Neuron (in vitro differentiated cells): Measurements from ENCODE around the gene F2.

Experiments used
- H2AFZ ChIP-seq: one replicate; pipeline ENCODE4 v1.6.1; 2013; ENCODE audit warnings: low read depth, mild to moderate bottlenecking, inconsistent platforms, low read length, moderate library complexity
- H3K27me3 ChIP-seq: one replicate; pipeline ENCODE4 v1.6.1; 2013; ENCODE audit warnings: low read length; ENCODE audit not compliant: insufficient read depth
- H3K36me3 ChIP-seq: one replicate; pipeline ENCODE4 v1.6.1; 2013; ENCODE audit warnings: low read length; ENCODE audit not compliant: insufficient read depth
- H3K4me1 ChIP-seq: one replicate; pipeline ENCODE4 v1.6.1; 2013; ENCODE audit warnings: low read length; ENCODE audit not compliant: insufficient read depth
- H3K4me3 ChIP-seq: 2 replicates; pipeline ENCODE4 v1.5.1; 2013; ENCODE audit warnings: mild to moderate bottlenecking, low read length, moderate library complexity
- H3K9me3 ChIP-seq: one replicate; pipeline ENCODE4 v1.6.1; 2013; ENCODE audit warnings: low read length

The F2 gene

GRCh38 chr11:46678741-46679130, 40.3 kb upstream of the F2 start:
- Histone ChIP-seq H3K9me3 (no peaks in the 10 kb centered on the region), H3K36me3 (peaks cover 38% of the 10 kb centered on the region), H3K4me3 (no peak overlapping the region), H3K27me3 (no peaks in the 10 kb centered on the region), H2AFZ (no peak overlapping the region), H3K4me1 (no peaks in the 10 kb centered on the region)

GRCh38 chr11:46679241-46680163, 39.5 kb upstream of the F2 start:
- Histone ChIP-seq H3K9me3 (no peaks in the 10 kb centered on the region), H3K4me3 (no peak overlapping the region), H3K4me1 (no peaks in the 10 kb centered on the region), H2AFZ (no peak overlapping the region), H3K36me3 (peaks cover 37% of the 10 kb centered on the region), H3K27me3 (no peaks in the 10 kb centered on the region)

- Histone ChIP-seq H3K9me3 (no peaks in the 10 kb centered on the region), H3K4me3 (no peak overlapping the region), H2AFZ (no peak overlapping the region), H3K27me3 (no peaks in the 10 kb centered on the region), H3K36me3 (peaks cover 37% of the 10 kb centered on the region), H3K4me1 (no peaks in the 10 kb centered on the region)
Measured at GRCh38 chr11:46680164-46680760, 38.8 kb upstream of the F2 start.

- no peaks in the 10 kb centered on the region for H3K9me3 ChIP-seq
- H3K27me3 ChIP-seq, result no peaks in the 10 kb centered on the region
- no peak overlapping the region for H3K4me3 ChIP-seq
- H3K36me3 ChIP-seq, result peaks cover 40% of the 10 kb centered on the region
- no peak overlapping the region for H2AFZ ChIP-seq
- no peaks in the 10 kb centered on the region for H3K4me1 ChIP-seq
Measured at GRCh38 chr11:46680815-46681214, 38.2 kb upstream of the F2 start.

DNA sequence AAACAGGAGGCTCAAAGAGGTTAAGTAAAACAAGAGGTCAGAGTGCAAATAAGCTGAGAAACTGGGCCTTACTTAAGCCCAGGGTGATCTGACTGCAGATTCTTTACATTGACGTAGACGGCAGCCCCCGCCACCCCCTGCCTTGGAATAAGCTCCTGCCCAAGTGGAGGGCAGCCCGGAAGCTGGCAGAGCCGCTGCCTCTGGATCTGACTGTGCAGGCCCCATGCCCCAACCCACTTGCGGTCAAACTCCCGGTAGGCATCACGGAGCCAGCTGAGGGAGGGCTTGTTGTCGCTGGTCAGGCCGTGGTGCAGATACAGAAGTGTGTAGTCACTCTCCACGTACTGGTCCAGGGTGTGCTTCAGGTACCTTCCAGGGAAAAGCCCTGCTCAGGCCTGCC, 37.2 kb upstream of the F2 start:
- Histone ChIP-seq H3K4me3 (no peak overlapping the region), H3K36me3 (peaks cover 45% of the 10 kb centered on the region), H2AFZ (no peak overlapping the region), H3K9me3 (no peaks in the 10 kb centered on the region), H3K27me3 (no peaks in the 10 kb centered on the region), H3K4me1 (no peaks in the 10 kb centered on the region)

DNA sequence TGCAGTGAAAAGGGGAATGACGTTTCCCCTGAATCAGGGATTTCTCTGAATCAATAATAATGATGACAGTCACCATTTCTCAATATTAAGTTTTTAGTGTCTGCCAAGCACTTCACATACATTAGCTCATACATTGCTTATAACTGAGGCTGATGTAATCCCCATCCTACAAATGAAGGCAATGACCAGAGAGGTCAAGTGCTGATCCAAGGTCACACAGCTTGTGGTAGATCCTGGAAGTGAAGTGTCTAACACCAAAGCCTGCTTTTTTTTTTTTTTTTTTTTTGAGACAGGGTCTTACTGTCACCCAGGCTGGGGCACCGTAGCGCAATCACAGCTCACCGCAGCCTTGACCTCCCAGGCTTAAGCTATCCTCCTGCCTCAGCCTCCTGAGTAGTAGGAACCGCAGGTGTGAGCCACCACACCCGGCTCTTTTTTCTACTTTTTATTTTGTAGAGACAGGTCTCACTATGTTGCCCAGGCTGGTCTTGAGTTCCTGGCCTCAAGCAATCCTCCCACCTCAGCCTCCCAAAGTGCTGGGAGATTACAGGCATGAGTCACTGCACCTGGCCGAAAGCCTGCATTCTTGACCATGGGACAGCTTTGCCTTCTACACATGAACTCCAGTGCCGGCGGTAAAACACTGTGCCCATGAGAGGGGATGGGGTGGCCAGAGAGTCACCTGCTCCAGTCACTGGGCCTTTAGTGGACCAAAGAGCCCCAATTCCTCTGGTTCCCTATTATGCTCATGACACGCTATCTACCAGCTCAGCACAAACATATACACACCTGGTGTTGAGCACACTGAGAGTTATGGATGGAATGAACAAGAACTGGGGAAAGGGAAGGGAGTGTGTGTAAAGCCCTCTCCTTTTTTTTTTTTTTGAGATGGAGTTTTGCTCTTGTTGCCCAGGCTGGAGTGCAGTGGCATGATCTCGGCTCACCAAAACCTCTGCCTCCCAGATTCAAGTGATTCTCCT, 36.0 kb upstream of the F2 start:
- H3K36me3 ChIP-seq, result peaks cover 55% of the 10 kb centered on the region
- no peak overlapping the region for H2AFZ ChIP-seq
- H3K4me3 ChIP-seq, result no peak overlapping the region
- H3K9me3 ChIP-seq, result no peaks in the 10 kb centered on the region
- no peaks in the 10 kb centered on the region for H3K4me1 ChIP-seq
- no peaks in the 10 kb centered on the region for H3K27me3 ChIP-seq

GRCh38 chr11:46684367-46684766, 34.6 kb upstream of the F2 start:
- H3K36me3 ChIP-seq, result peaks cover 45% of the 10 kb centered on the region

DNA sequence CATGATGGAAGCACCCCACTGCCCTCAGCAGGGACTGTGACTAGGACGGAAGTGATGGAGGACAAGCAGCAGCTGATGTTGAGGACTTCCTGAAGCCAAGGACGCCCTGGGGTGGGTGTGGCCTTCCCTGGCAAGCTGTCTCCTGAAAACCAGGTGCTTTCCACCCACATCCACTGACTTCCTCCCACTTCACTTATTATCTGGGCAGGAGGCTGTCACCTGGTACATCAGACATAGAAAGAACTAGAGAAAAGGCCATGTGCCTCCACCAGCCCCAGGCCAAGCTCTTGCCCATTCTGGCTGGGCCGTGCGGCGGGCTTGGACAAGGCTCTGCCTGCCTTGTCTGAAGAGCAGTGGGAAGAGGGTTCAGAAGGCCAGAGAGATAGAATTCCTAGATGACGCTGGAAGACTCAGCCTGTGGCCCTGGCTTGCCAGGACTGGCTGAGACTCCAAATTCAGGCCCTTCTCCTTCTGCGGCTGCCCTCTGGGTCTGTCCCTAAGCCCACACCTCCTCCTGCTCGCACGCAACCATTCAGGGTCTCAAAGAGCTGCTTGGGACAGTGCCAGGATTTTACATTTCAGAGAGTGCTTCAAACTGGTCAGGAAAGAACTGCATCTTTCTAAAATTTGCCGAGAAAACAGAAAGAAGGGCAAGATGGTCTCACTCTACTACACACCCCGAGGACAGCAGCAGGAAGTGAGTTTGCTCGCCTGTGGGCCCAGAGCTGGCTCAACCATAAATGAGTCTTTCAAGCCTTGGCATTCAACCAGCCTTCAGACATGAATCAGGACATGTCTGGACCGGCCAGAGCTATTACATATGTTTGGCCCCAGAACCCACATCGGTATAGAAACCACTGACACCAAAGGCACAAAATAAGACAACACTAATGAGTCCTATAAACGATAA, 31.9 kb upstream of the F2 start:
- H3K27me3 ChIP-seq, result no peaks in the 10 kb centered on the region
- H2AFZ ChIP-seq, result no peak overlapping the region
- peaks cover 36% of the 10 kb centered on the region for H3K36me3 ChIP-seq
- H3K4me3 ChIP-seq, result no peak overlapping the region
- H3K4me1 ChIP-seq, result no peaks in the 10 kb centered on the region
- H3K9me3 ChIP-seq, result no peaks in the 10 kb centered on the region

More at GRCh38 chr11:46684367-46684766, 34.6 kb upstream of the F2 start:
- H3K27me3 ChIP-seq, result no peaks in the 10 kb centered on the region
- H3K4me3 ChIP-seq, result no peak overlapping the region
- H2AFZ ChIP-seq, result no peak overlapping the region
- no peaks in the 10 kb centered on the region for H3K9me3 ChIP-seq
- H3K4me1 ChIP-seq, result no peaks in the 10 kb centered on the region

DNA sequence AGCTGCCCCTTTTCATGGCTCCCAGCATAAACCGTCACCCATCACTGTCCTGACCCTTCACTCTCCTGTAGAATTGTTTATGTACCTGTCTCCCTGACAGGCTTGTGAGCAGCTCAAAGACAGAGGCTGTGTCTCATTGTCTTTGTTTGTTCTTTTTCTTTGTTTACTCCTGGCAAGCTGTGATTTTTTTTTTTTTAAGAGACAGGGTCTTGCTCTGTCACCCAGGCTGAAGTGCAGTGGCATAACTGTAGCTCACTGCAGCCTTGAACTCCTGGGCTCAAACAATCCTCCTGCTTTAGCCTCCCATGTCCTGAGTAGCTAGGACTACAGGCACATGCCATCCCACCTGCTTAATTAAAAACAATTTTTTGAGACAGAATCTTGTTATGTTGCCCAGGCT, 28.3 kb upstream of the F2 start:
- no peaks in the 10 kb centered on the region for H3K4me1 ChIP-seq
- H3K27me3 ChIP-seq, result no peaks in the 10 kb centered on the region
- H3K4me3 ChIP-seq, result no peak overlapping the region
- H3K9me3 ChIP-seq, result no peaks in the 10 kb centered on the region
- no peak overlapping the region for H2AFZ ChIP-seq
- H3K36me3 ChIP-seq, result peaks cover 52% of the 10 kb centered on the region

DNA sequence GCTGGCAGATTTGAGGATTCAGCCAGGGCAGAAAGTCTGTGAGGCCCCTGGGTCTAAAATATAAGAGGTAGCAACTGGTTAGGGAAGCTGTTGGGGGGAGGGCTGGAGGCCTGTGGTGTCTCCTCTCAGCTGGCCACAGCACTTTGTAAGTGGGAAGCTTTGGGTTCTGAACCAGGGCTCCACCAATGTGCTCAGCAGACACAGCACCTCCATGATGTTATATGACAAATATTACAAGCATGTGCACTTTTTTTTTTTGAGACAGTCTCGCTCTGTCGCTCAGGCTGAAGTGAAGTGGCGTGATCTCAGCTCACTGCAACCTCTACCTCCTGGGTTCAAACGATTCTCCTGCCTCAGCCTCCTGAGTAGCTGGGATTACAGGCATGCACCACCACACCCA, 26.6 kb upstream of the F2 start:
- Histone ChIP-seq H3K36me3 (peaks cover 47% of the 10 kb centered on the region), H2AFZ (no peak overlapping the region), H3K4me3 (no peak overlapping the region)

GRCh38 chr11:46693597-46694012, 25.4 kb upstream of the F2 start:
- Histone ChIP-seq H2AFZ (no peak overlapping the region), H3K36me3 (peaks cover 40% of the 10 kb centered on the region), H3K4me3 (no peak overlapping the region), H3K27me3 (no peaks in the 10 kb centered on the region), H3K9me3 (no peaks in the 10 kb centered on the region), H3K4me1 (peaks cover 13% of the 10 kb centered on the region)

More for the DNA sequence above, 26.6 kb upstream of the F2 start:
- Histone ChIP-seq H3K9me3 (no peaks in the 10 kb centered on the region), H3K4me1 (peaks cover 6% of the 10 kb centered on the region), H3K27me3 (no peaks in the 10 kb centered on the region)

GRCh38 chr11:46694072-46694471, 24.9 kb upstream of the F2 start:
- H3K4me3 ChIP-seq, result no peak overlapping the region
- no peaks in the 10 kb centered on the region for H3K27me3 ChIP-seq
- no peaks in the 10 kb centered on the region for H3K9me3 ChIP-seq
- H3K4me1 ChIP-seq, result peaks cover 18% of the 10 kb centered on the region
- H3K36me3 ChIP-seq, result peaks cover 39% of the 10 kb centered on the region
- H2AFZ ChIP-seq, result no peak overlapping the region
